NCI-H2107 (cell line): ENCODE data around the gene CCDC148.

Source experiments
- DNase-seq: peaks from one replicate; lab custom pipeline; 2025; lab: John Stamatoyannopoulos, UW

The CCDC148 gene

GRCh38 chr2:158456309-158457066, at the start of gene CCDC148, which contains the start of gene PKP4:
Gene CCDC148, minus strand, starts transcription at chr2:158456753. Its CDS starts 314 bp downstream, at chr2:158456439.
Gene PKP4, plus strand, starts transcription at chr2:158456952. Its CDS starts 76,233 bp downstream, at chr2:158533185.
- peak; percentile 77 for DNase-seq

- no peak for DNase-seq
These were observed 48.9 kb upstream of the CCDC148 start for GRCh38 chr2:158505448-158505934.

- DNase-seq, result no peak
These were observed 47.5 kb upstream of the CCDC148 start for GRCh38 chr2:158504088-158504487.

GRCh38 chr2:158502974-158503373, 46.4 kb upstream of the CCDC148 start:
- DNase-seq, result no peak

GRCh38 chr2:158501301-158501700, 44.7 kb upstream of the CCDC148 start:
- DNase-seq, result peak; percentile 46

GRCh38 chr2:158500333-158500732, 43.8 kb upstream of the CCDC148 start:
- DNase-seq, result no peak

GRCh38 chr2:158499383-158499782, 42.8 kb upstream of the CCDC148 start:
- no peak for DNase-seq

- no peak for DNase-seq
These were observed 42.2 kb upstream of the CCDC148 start for GRCh38 chr2:158498749-158499136.

- DNase-seq, result no peak
These were observed 41.6 kb upstream of the CCDC148 start for GRCh38 chr2:158498043-158498748.

- no peak for DNase-seq
These were observed 40.9 kb upstream of the CCDC148 start for GRCh38 chr2:158497486-158497885.

GRCh38 chr2:158496986-158497385, 40.4 kb upstream of the CCDC148 start:
- DNase-seq, result no peak

GRCh38 chr2:158495175-158495574, 38.6 kb upstream of the CCDC148 start:
- no peak for DNase-seq

GRCh38 chr2:158493458-158493857, 36.9 kb upstream of the CCDC148 start:
- DNase-seq, result peak; percentile 10

GRCh38 chr2:158491072-158491471, 34.5 kb upstream of the CCDC148 start:
- DNase-seq, result no peak

- DNase-seq, result no peak
These were observed 33.0 kb upstream of the CCDC148 start for GRCh38 chr2:158489366-158490112.

GRCh38 chr2:158488442-158489216, 32.1 kb upstream of the CCDC148 start:
- DNase-seq, result no peak

- no peak for DNase-seq
These were observed 30.9 kb upstream of the CCDC148 start for GRCh38 chr2:158487419-158487818.

- DNase-seq, result no peak
These were observed 30.4 kb upstream of the CCDC148 start for GRCh38 chr2:158486970-158487325.

- no peak for DNase-seq
These were observed 29.8 kb upstream of the CCDC148 start for GRCh38 chr2:158486150-158486969.

GRCh38 chr2:158484892-158485556, 28.5 kb upstream of the CCDC148 start:
- no peak for DNase-seq
